Measurements from ENCODE around the gene ADCY2.

ADCY2 gene

GRCh38 chr5:7638456-7638855 lies 242.5 kb downstream of the ADCY2 start:
- no peak for ATAC-seq
- no peak for TF ChIP-seq CREB5 (CRISPR knock-in tag; IDR thresholded peaks at IDR 0.05; ENCODE audit: low read depth)
- TF ChIP-seq ZFP30 (CRISPR knock-in tag; IDR thresholded peaks at IDR 0.05): no peak
- no peak for TF ChIP-seq PPARA (CRISPR knock-in tag; IDR thresholded peaks at IDR 0.05; ENCODE audit: borderline replicate concordance)
- TF ChIP-seq OSR1 (CRISPR knock-in tag; IDR thresholded peaks at IDR 0.05): no peak
- no peak for TF ChIP-seq CSRNP3 (CRISPR knock-in tag; IDR thresholded peaks at IDR 0.05)
- TF ChIP-seq RARB (CRISPR knock-in tag; IDR thresholded peaks at IDR 0.05): no peak
- no peak for TF ChIP-seq CSDC2 (CRISPR knock-in tag; IDR thresholded peaks at IDR 0.05)
- no peak for TF ChIP-seq ZNF70 (CRISPR knock-in tag; IDR thresholded peaks at IDR 0.05)
- TF ChIP-seq ISL1 (CRISPR knock-in tag; IDR thresholded peaks at IDR 0.05): no peak
- no peak for TF ChIP-seq TSHZ2 (CRISPR knock-in tag; IDR thresholded peaks at IDR 0.05)
- TF ChIP-seq BACH2 (CRISPR knock-in tag; IDR thresholded peaks at IDR 0.05; ENCODE audit: borderline replicate concordance): no peak
- TF ChIP-seq TCF4 (CRISPR knock-in tag; IDR thresholded peaks at IDR 0.05; ENCODE audit: borderline replicate concordance): no peak
- no peak for TF ChIP-seq TOX (CRISPR knock-in tag; IDR thresholded peaks at IDR 0.05; ENCODE audit: borderline replicate concordance)
- TF ChIP-seq ARNTL (CRISPR knock-in tag; IDR thresholded peaks at IDR 0.05; ENCODE audit: borderline replicate concordance, low read depth): no peak
- no peak for TF ChIP-seq ZFP3 (CRISPR knock-in tag; IDR thresholded peaks at IDR 0.05)
- no peak for TF ChIP-seq ZNF8 (CRISPR knock-in tag; IDR thresholded peaks at IDR 0.05)
- TF ChIP-seq ESRRG (CRISPR knock-in tag; IDR thresholded peaks at IDR 0.05): no peak
- TF ChIP-seq GLIS3 (CRISPR knock-in tag; IDR thresholded peaks at IDR 0.05): no peak
- TF ChIP-seq POU6F1 (CRISPR knock-in tag; IDR thresholded peaks at IDR 0.05; ENCODE audit: borderline replicate concordance, low read depth): no peak
- no peak for TF ChIP-seq SNAI2 (CRISPR knock-in tag; IDR thresholded peaks at IDR 0.05)

- no peak for TF ChIP-seq ZFP3 (CRISPR knock-in tag; IDR thresholded peaks at IDR 0.05)
- no peak for TF ChIP-seq GLIS3 (CRISPR knock-in tag; IDR thresholded peaks at IDR 0.05)
- no peak for TF ChIP-seq SNAI2 (CRISPR knock-in tag; IDR thresholded peaks at IDR 0.05)
- no peak for TF ChIP-seq TCF4 (CRISPR knock-in tag; IDR thresholded peaks at IDR 0.05; ENCODE audit: borderline replicate concordance)
- no peak for TF ChIP-seq ESRRG (CRISPR knock-in tag; IDR thresholded peaks at IDR 0.05)
- no peak for TF ChIP-seq ZNF565 (CRISPR knock-in tag; conservative IDR thresholded peaks at IDR 0.05; ENCODE audit: low read depth)
- TF ChIP-seq TSHZ2 (CRISPR knock-in tag; IDR thresholded peaks at IDR 0.05): no peak
- no peak for TF ChIP-seq BACH2 (CRISPR knock-in tag; IDR thresholded peaks at IDR 0.05; ENCODE audit: borderline replicate concordance)
- no peak for TF ChIP-seq ZNF8 (CRISPR knock-in tag; IDR thresholded peaks at IDR 0.05)
- TF ChIP-seq PATZ1 (CRISPR knock-in tag; IDR thresholded peaks at IDR 0.05; ENCODE audit: borderline replicate concordance): no peak
- no peak for TF ChIP-seq CSDC2 (CRISPR knock-in tag; IDR thresholded peaks at IDR 0.05)
- ATAC-seq: no peak
Observed at GRCh38 chr5:7642029-7642428, 246.1 kb downstream of the ADCY2 start.

Data from SK-N-SH treated with all-trans-retinoic acid at 6 μM for 48 hours (cell line).